CD14-positive monocyte (primary cell): ENCODE results near the gene CDH16. TPM values are rescaled to one million over a fixed set of nuclear protein-coding genes. Genes with fewer than 3 reads are reported as not detected.
A peak's percentile ranks its signal among the peaks of the same experiment; 100 is the strongest.

Experiments used
- DNase-seq, 3 donors: peaks; one replicate each; pipeline ENCODE4 v3.0.0-alpha.2; 2011 to 2022
- H2AFZ ChIP-seq: 2 replicates; pipeline ENCODE4 v1.6.0; 2012; ENCODE audit warnings: mild to moderate bottlenecking, low read depth, low read length, inconsistent platforms; ENCODE audit not compliant: insufficient read depth, poor library complexity, severe bottlenecking
- H3K27ac ChIP-seq, 2 donors: 1 replicate in 1 of 2; 2 replicates in 1 of 2; pipeline ENCODE4 v1.5.1; 2012 to 2013; ENCODE audit warnings: low read length in 2 of 2, control low read depth in 1 of 2, inconsistent platforms in 1 of 2, low read depth in 1 of 2, mild to moderate bottlenecking in 1 of 2
- H3K27me3 ChIP-seq, 2 donors: one replicate each; pipeline versions ENCODE4 v1.6.0 to v1.6.1; 2011 to 2013; ENCODE audit warnings: low read length in 2 of 2; ENCODE audit not compliant: control insufficient read depth in 2 of 2, insufficient read depth in 2 of 2
- H3K36me3 ChIP-seq, 2 donors: replicated peaks in 1 of 2; 1 replicate in 1 of 2; 2 replicates in 1 of 2; pipeline versions ENCODE4 v1.5.1 to v1.6.1; 2012 to 2013; ENCODE audit warnings: low read length in 2 of 2, control low read depth in 1 of 2, inconsistent platforms in 1 of 2, mild to moderate bottlenecking in 1 of 2; ENCODE audit not compliant: insufficient read depth in 2 of 2, control insufficient read depth in 1 of 2
- H3K4me1 ChIP-seq, 2 donors: 1 replicate in 1 of 2; 2 replicates in 1 of 2; pipeline versions ENCODE4 v1.5.1 to v1.6.1; 2012 to 2013; ENCODE audit warnings: low read length in 2 of 2, control low read depth in 1 of 2, inconsistent platforms in 1 of 2, mild to moderate bottlenecking in 1 of 2, moderate library complexity in 1 of 2; ENCODE audit not compliant: insufficient read depth in 2 of 2, control insufficient read depth in 1 of 2
- H3K4me2 ChIP-seq: replicated peaks from 2 replicates; pipeline ENCODE3; 2012; ENCODE audit warnings: low read length, moderate library complexity, mild to moderate bottlenecking; ENCODE audit not compliant: poor library complexity, severe bottlenecking; ENCODE audit errors: extremely low read depth
- H3K4me3 ChIP-seq, 3 experiments: fragments of 200-600 bp in 1 of 3; sonication (generic) in 1 of 3; replicated peaks in 1 of 3; 1 replicate in 2 of 3; 2 replicates in 1 of 3; pipeline ENCODE4 v1.5.1; 2011 to 2013; ENCODE audit warnings: low read length in 3 of 3, mild to moderate bottlenecking in 3 of 3, control low read depth in 2 of 3, low read depth in 2 of 3, inconsistent platforms in 1 of 3, moderate library complexity in 1 of 3
- H3K79me2 ChIP-seq: 2 replicates; pipeline ENCODE4 v1.6.0; 2012; ENCODE audit warnings: mild to moderate bottlenecking, control low read depth, inconsistent platforms, low read length, moderate library complexity; ENCODE audit not compliant: insufficient read depth
- H3K9ac ChIP-seq: 2 replicates; pipeline ENCODE4 v1.6.0; 2017; ENCODE audit warnings: low read length, mild to moderate bottlenecking; ENCODE audit not compliant: insufficient read depth, poor library complexity, severe bottlenecking
- H3K9me3 ChIP-seq, 2 donors: replicated peaks in 1 of 2; 1 replicate in 1 of 2; 2 replicates in 1 of 2; pipeline versions ENCODE4 v1.5.1 to v1.6.1; 2012 to 2013; ENCODE audit warnings: low read length in 2 of 2, control low read depth in 1 of 2; ENCODE audit not compliant: control insufficient read depth in 1 of 2, insufficient read depth in 1 of 2
- H4K20me1 ChIP-seq: 2 replicates; pipeline ENCODE4 v1.6.0; 2012; ENCODE audit warnings: mild to moderate bottlenecking, low read length, control low read depth, moderate library complexity; ENCODE audit not compliant: insufficient read depth
- H3K27ac Mint-ChIP-seq, 7 donors: one replicate each; pipeline ENCODE4 v1.8.0; 2020; ENCODE audit warnings: mild to moderate bottlenecking in 7 of 7, mixed read lengths in 7 of 7, moderate library complexity in 6 of 7, inconsistent platforms in 2 of 7
- H3K27me3 Mint-ChIP-seq, 3 donors: one replicate each; pipeline ENCODE4 v1.8.0; 2021 to 2022; ENCODE audit warnings: low read depth in 3 of 3, mild to moderate bottlenecking in 3 of 3, mixed read lengths in 3 of 3, moderate library complexity in 3 of 3, inconsistent platforms in 1 of 3
- H3K36me3 Mint-ChIP-seq, 2 donors: one replicate each; pipeline ENCODE4 v1.8.0; 2020; ENCODE audit warnings: mixed read lengths in 2 of 2, inconsistent platforms in 1 of 2, mild to moderate bottlenecking in 1 of 2
- H3K4me1 Mint-ChIP-seq: one replicate; pipeline ENCODE4 v1.8.0; 2020; ENCODE audit warnings: mild to moderate bottlenecking, mixed read lengths
- H3K4me3 Mint-ChIP-seq, 2 donors: one replicate each; pipeline ENCODE4 v1.8.0; 2020; ENCODE audit warnings: mild to moderate bottlenecking in 2 of 2, mixed read lengths in 2 of 2, moderate library complexity in 1 of 2
- H3K9me3 Mint-ChIP-seq, 7 donors: one replicate each; pipeline ENCODE4 v1.8.0; 2020 to 2022; ENCODE audit warnings: mixed read lengths in 7 of 7, mild to moderate bottlenecking in 6 of 7, moderate library complexity in 6 of 7, inconsistent platforms in 2 of 7
- CTCF ChIP-seq: fragments of 200-600 bp; IDR thresholded peaks from one replicate; pipeline ENCODE4 v1.8.0; 2022; ENCODE audit warnings: antibody characterized with exemption, mild to moderate bottlenecking
- WGBS: methylation state at CpG from one replicate; pipeline ENCODE4 v1.1.5; 2013; ENCODE audit warnings: missing lambda C conversion rate; ENCODE audit not compliant: insufficient coverage; 5-methylcytosine and 5-hydroxymethylcytosine counted together
- intact Hi-C, 2 donors: fragments of 100-400 bp; cut with micrococcal nuclease; formaldehyde crosslinking; loops; one replicate each; pipeline versions ENCODE4 v1.15.0 to v1.15.1; 2023
- polyA plus RNA-seq, 3 donors: library from polyadenylated mRNA; depleted of rRNA in 1 of 3; unstranded in 2 of 3; stranded (reverse) in 1 of 3; fragments of 300-500 nt in 2 of 3; fragments of >200 nt in 1 of 3; fragmentation: Illumina TruSeq in 2 of 3; gene quantifications; 1 replicate in 2 of 3; 2 replicates in 1 of 3; pipeline ENCODE4 v1.2.3, GENCODE V29; 2012 to 2021

CDH16 gene
- polyA plus RNA-seq, 3 donors = not detected

- peaks cover 11% of the 10 kb centered on the region for H3K4me1 Mint-ChIP-seq
These were observed 24.3 kb upstream of the CDH16 start for GRCh38 chr16:66942981-66943380.

GRCh38 chr16:66940236-66940635 lies 21.6 kb upstream of the CDH16 start:
- H3K36me3 ChIP-seq = peaks cover 65 to 71% of the 10 kb centered on the region in 2 donors
- H3K4me3 Mint-ChIP-seq = no peak overlapping the region

More at GRCh38 chr16:66942981-66943380, 24.3 kb upstream of the CDH16 start:
- peaks cover 0 to 5% of the 10 kb centered on the region in 2 donors for H3K27me3 ChIP-seq
- Mint-ChIP-seq H3K27me3 (peaks cover 7 to 11% (median 9%) of the 10 kb centered on the region in 3 donors), H3K4me3 (peak overlapping the region in 1 of 2 donors; percentile 11), H3K36me3 (peaks cover 55 to 61% of the 10 kb centered on the region in 2 donors), H3K27ac (no peak overlapping the region), H3K9me3 (peaks cover 0 to 2% (median 0%) of the 10 kb centered on the region in 7 donors)
- H3K36me3 ChIP-seq = peaks cover 59 to 62% of the 10 kb centered on the region in 2 donors
- no peak overlapping the region for H3K27ac ChIP-seq
- TF ChIP-seq CTCF = no peak
- peaks cover 5 to 7% of the 10 kb centered on the region in 2 donors for H3K4me1 ChIP-seq
- no peak overlapping the region for H3K4me3 ChIP-seq
- no peak for DNase-seq
- no peak overlapping the region for H3K4me2 ChIP-seq
- intact Hi-C loops = no loop called here
- H3K9me3 ChIP-seq = no peaks in the 10 kb centered on the region
- 90% methylated on average over 5 of the region's 5 CpGs for WGBS
- no peak overlapping the region for H3K9ac ChIP-seq
- H4K20me1 ChIP-seq = peaks cover 45% of the 10 kb centered on the region
- H3K79me2 ChIP-seq = peaks cover 3% of the 10 kb centered on the region
- H2AFZ ChIP-seq = no peak overlapping the region

More at GRCh38 chr16:66940236-66940635, 21.6 kb upstream of the CDH16 start:
- H3K4me3 ChIP-seq = no peak overlapping the region
- no peaks in the 10 kb centered on the region for H3K9me3 ChIP-seq
- intact Hi-C loops = no loop called here
- H2AFZ ChIP-seq = no peak overlapping the region
- no peak overlapping the region for H3K9ac ChIP-seq
- no peak overlapping the region for H3K27ac ChIP-seq
- Mint-ChIP-seq H3K36me3 (peaks cover 67 to 76% of the 10 kb centered on the region in 2 donors), H3K9me3 (peaks cover 0 to 2% (median 0%) of the 10 kb centered on the region in 7 donors), H3K4me1 (peaks cover 26% of the 10 kb centered on the region), H3K27me3 (peaks cover 0 to 2% (median 0%) of the 10 kb centered on the region in 3 donors), H3K27ac (peak overlapping the region in 1 of 7 donors; percentile 8)
- H3K4me2 ChIP-seq = no peak overlapping the region
- H3K27me3 ChIP-seq = no peaks in the 10 kb centered on the region
- TF ChIP-seq CTCF = no peak
- peaks cover 14 to 17% of the 10 kb centered on the region in 2 donors for H3K4me1 ChIP-seq
- 98% methylated on average over 16 of the region's 16 CpGs for WGBS
- peaks cover 28% of the 10 kb centered on the region for H3K79me2 ChIP-seq
- no peak for DNase-seq
- peaks cover 73% of the 10 kb centered on the region for H4K20me1 ChIP-seq
